GM18505 (cell line): ENCODE measurements around the gene TNIK.

Experiments used
- ATAC-seq: cut with Tn5 transposase; IDR thresholded peaks from one replicate; pipeline ENCODE4 v1.9.1; 2021; ENCODE audit not compliant: unreplicated experiment
- POLR2A ChIP-seq: IDR thresholded peaks from 4 replicates; pipeline ENCODE4 v1.6.1; 2011; ENCODE audit warnings: borderline replicate concordance; ENCODE audit not compliant: insufficient read depth, insufficient read length; ENCODE audit errors: extremely low read depth

TNIK gene

GRCh38 chr3:171039674-171040073 is 420.5 kb downstream of the TNIK start:
- no peak for ATAC-seq
- TF ChIP-seq POLR2A, result no peak

GRCh38 chr3:171038342-171038741 is 421.9 kb downstream of the TNIK start:
- no peak for ATAC-seq
- TF ChIP-seq POLR2A, result no peak

- TF ChIP-seq POLR2A, result no peak
- ATAC-seq, result no peak
These were observed 431.4 kb downstream of the TNIK start for GRCh38 chr3:171028779-171029232.

GRCh38 chr3:171028025-171028778 is 432.0 kb downstream of the TNIK start:
- ATAC-seq, result no peak
- no peak for TF ChIP-seq POLR2A

- ATAC-seq, result no peak
- TF ChIP-seq POLR2A, result no peak
These were observed 433.5 kb downstream of the TNIK start, which contains the start of gene SLC2A2 for GRCh38 chr3:171026597-171027293. Gene SLC2A2, minus strand, starts transcription at chr3:171026720. Its CDS starts 50 bp downstream, at chr3:171026670.

GRCh38 chr3:171023566-171023965 is 436.6 kb downstream of the TNIK start:
- TF ChIP-seq POLR2A, result no peak
- no peak for ATAC-seq

GRCh38 chr3:171021377-171021776 is 438.8 kb downstream of the TNIK start:
- no peak for ATAC-seq

GRCh38 chr3:171018156-171018935 is 441.9 kb downstream of the TNIK start:
- no peak for TF ChIP-seq POLR2A
- no peak for ATAC-seq

More at GRCh38 chr3:171021377-171021776, 438.8 kb downstream of the TNIK start:
- TF ChIP-seq POLR2A, result no peak

GRCh38 chr3:171013822-171014748 is 446.1 kb downstream of the TNIK start:
- no peak for TF ChIP-seq POLR2A
- ATAC-seq, result no peak

- no peak for TF ChIP-seq POLR2A
- no peak for ATAC-seq
These were observed 448.3 kb downstream of the TNIK start for GRCh38 chr3:171011873-171012336.
